GM21515 (cell line): ENCODE data around the gene GAS2L3.
"Not testable (repeated sequence)": the region's sequence is repeated elsewhere in the genome, so short reads cannot be mapped to it uniquely, and the experiment has no call there.

Experiments used
- ATAC-seq: cut with Tn5 transposase; IDR thresholded peaks from one replicate; pipeline ENCODE4 v1.9.1; 2021; ENCODE audit not compliant: unreplicated experiment

GAS2L3 gene

DNA sequence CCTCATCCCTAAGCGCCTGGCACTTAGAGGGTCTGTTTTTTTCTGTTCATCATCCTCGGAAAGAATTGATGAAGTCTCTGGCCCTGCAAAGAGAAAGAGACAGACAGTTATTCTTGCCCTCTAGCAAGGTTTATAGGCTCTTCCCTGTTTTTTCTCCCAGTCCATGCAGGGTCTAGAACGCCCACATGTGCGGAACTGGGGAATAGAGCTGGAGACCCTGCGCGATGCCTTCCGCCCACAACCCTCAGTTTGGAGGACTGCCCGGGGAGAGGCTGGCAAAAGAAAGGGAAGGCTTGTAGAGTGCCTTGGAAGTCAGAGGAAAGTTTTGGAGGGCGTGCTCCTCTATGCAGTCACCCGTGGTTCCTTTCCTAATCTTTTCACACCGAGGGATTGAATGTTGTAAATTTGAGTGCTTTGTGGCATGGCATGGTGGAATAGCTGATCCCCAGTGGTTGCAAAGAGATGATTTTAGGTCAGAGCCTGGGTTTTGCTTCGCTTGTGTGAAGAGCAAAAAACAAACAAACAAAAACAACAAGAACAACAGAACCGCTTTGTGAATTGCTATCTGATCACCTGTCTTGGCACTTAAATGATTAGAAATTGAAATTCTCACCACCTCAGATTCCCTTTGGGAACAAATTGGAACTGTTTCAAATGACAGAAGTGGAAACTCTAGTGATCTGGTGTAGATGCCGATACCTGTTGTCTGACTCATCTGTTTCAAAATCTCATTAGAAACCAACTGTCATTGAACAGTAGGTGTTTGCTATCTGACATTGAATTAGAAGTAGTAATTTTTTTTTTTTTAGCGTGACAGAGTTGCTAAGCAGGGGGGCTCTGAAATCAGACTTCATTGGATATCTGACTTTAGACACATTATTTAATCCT, 947 bp downstream of the GAS2L3 start:
- ATAC-seq = no peak

DNA sequence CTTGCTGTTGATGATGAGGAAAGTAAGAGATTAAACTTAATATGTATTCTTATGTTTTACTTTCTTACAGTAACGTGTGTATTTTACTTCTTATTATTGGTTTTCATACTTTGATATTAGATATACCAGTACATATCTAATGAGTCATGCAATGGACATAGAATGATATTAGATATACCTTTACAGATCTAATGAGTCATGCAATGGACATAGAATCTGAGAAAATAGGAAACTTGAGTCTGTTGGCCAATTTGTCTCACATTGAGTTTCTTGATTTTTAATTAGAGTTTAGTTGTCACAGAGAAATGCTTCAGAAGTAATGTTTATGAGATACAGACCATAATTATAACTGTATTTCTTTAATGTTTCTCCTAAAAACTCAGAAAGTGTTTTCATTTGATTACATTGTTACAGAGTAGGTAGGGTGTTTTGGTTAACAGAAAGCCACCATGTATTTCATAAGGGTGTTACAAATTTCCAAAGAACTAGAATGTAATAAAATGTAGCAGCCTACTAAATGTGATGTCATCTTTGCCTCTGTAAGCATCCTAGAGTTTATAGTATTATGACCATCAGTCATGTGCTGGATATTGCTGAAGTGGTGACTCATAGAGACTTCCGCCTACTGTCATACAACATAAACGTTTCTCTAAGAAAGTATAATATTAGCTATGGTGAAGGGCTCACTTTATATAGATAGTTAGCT, 3.0 kb downstream of the GAS2L3 start:
- ATAC-seq = no peak

DNA sequence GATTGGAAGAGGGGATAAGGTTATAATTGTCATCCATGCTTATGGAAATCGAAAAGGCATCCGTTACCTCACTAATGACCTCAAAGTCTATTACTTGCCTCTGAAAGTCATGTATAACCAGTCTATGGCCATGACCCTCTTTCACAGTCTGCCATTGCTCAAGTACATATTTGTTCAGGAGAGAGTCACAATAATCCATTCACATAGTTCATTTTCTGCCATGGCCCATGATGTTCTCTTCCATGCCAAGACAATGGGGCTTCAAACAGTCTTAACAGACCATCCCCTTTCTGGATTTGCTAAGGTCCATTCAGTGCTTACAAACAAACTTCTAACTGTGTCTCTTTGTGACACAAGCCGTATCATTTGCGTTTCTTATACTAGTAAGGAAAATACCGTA, 5.4 kb downstream of the GAS2L3 start:
- ATAC-seq = no peak

DNA sequence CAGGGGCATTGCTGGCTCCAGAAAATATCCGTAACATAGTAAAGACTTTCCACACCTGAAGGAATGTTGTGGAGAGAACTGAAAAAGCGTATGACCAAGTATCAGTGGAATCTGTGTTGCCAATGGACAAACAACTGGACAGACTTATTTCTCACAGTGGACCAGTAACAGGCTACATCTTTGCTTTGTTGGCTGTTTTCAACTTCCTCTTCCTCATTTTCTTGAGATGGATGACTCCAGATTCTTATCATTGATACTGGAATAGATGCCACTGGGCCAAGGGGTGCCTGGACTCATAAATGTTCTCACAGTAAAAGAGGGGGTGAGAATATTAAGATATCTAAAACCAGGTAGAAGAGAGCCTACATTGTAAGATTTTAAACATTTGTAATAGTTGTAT, 6.4 kb downstream of the GAS2L3 start:
- ATAC-seq = no peak

DNA sequence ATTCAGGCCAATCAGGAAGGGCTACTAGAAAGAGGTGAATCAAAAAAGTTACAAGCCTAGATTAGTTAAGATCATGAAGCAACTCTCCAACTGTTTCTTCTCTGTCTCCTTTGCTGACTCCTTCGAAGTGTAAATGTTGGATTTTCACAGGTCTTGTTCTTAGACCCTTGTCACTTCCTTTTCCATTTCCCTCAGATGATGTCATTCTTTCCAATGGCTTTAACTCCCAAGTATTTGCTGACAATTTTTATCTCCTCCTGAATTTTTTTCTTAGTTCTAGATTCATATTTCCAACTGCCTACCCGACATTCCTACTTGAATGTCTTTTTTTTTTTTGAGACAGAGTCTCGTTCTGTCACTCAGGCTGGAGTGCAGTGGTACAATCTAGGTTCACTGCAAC, 10.8 kb downstream of the GAS2L3 start:
- ATAC-seq = no peak

DNA sequence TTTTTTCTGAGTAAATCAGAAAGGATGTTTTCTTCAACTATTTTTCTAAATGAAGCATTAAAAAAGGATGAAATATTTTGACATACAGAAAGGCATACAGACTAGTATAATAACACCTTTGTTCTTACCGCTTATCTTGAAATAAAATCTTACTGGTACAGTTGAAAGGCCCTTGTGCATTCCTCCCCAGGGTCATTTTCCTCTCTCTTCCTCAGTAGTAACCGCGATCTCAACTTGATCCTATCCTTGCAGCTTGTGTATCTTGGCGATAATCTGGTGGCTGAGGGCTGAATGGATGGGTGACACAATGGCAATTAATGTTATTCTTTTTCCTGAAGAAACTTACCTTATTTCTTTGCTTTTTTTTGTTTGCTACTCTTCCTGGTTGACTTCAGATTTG, 18.5 kb downstream of the GAS2L3 start:
- ATAC-seq = no peak

DNA sequence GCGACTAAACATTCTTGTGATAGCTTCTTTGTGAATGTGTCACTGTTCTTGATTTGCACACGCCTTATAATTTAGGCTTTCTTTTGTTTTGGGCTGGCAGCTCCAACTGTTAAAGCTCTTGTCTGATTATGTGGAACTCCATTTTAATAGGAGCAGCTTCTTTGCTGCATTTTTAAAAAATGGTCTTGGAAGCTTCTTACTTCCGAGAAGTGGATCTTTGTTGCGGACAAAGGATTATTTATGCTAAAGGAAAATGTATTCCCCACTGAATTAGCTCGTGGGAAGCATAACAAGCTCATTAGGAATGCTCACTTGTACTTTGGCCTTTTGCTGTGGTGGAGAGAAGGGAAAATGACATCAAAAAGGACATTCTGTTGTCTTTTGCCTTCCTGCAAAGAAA, 20.0 kb downstream of the GAS2L3 start:
- ATAC-seq = no peak

DNA sequence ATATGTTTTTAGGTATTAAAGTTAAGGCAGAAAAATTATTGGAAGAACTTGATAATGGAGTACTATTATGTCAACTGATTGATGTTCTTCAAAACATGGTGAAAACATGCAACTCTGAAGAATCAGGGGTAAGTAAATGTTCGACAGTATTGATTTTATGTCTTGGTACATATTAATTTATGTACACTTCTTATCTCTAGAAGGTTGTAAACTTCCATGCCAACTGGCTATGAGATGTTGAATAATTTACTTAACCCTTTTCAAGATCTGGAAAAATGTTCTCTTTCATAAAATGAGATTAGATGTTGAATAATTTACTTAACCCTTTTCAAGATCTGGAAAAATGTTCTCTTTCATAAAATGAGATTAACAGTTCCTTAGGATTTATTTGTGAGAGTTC, 28.1 kb downstream of the GAS2L3 start:
- ATAC-seq = no peak

DNA sequence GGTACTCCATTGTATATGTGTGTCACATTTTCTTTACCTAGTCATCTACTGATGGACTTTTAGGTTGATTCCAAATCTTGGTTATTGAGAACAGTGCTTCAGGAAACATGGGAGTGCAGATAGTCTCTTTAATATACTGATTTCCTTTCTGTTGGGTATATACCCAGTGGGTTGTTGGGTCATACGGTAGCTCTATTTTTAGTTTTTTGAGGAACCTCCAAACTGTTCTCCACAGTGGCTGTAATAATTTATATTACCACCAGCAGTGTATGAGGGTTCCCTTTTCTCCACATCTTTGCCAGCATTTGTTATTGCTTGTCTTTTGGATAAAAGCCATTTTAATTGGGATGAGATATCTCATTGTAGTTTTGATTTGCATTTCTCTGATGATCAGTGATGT, 29.5 kb downstream of the GAS2L3 start:
- not testable (repeated sequence) for ATAC-seq

DNA sequence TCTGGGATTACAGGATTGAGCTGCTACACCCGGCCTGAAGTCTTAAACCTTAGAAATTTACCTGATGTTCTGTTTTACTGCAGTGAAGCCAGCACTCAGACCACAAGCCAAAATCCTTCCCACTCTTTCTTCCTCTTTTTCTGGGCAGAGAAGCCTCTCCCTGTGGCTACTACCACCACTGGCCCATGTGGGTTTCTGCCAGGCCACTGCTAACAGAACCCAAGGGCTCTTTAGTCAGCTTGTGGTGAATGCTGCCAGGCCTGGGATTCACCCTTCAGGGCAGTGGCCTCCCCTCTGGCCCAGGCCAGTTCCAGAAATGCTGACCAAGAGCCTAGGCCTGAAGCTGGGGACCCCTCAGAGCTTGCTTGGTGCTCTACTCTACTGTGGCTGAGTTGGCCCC, 35.3 kb downstream of the GAS2L3 start:
- ATAC-seq = no peak

DNA sequence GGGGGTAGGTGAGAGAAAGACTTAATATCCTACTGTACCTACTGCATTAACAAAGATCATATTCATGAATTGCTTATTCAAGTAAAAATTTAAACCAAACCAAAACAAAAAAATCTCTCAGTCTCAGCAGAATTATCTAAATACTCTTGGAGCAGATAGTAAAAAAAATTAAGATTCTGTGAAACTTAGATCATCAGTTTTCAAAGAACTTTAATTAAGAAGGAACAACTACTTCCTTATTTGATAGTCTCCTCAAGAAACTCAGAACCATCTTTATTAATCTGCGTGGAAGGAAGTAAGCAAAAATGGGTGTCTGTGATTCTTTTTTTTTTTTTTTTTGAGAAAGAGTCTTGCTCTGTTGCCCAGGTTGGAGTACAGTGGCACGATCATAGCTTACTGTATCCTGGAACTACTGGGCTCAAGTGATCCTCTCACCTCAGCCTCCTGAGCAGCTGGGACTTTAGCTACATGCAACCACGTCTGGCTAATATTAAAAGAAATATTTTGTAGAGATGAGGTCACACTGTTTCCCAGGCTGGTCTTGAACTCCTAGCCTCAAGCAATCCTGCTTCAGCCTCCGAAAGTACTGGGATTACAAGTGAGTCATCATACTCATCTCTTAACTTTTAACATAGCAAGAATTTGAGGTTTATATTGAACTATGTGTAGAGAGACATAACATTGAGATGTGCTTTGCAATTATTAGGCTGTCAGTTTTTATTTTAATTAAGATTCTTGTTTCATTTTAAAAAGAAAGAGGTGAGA, 37.4 kb downstream of the GAS2L3 start:
- no peak for ATAC-seq

DNA sequence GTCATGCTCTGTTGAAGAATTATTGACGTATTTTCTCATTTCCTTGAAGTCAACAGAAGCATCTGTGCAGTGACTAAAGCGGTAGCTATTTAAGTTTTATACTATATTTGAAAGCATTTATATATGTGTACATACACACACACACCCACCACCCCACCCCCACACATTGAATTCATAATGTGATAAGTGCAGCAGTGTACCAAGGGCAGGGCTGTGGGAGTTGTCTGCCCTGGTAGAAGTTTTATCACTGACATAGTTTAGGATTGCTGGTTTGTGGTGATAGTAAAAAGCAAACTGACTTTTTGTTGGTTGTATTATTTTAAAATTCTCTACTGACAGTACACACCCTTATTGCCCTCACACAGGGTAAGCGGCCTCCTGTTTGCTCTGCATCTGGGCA, 39.1 kb downstream of the GAS2L3 start:
- ATAC-seq = no peak

DNA sequence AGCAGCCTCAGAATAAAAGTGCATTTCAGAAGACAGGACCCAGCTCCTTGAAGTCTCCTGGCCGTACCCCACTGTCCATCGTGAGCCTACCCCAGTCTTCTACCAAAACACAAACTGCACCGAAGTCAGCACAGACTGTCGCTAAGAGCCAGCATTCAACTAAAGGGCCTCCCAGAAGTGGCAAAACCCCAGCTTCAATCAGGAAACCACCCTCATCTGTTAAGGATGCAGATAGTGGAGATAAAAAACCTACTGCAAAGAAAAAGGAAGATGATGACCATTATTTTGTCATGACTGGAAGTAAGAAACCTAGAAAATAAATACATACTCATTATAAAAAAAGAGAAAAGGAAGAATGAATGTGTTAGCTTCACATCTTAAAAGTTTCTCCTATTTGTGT, 51.1 kb downstream of the GAS2L3 start:
- no peak for ATAC-seq

DNA sequence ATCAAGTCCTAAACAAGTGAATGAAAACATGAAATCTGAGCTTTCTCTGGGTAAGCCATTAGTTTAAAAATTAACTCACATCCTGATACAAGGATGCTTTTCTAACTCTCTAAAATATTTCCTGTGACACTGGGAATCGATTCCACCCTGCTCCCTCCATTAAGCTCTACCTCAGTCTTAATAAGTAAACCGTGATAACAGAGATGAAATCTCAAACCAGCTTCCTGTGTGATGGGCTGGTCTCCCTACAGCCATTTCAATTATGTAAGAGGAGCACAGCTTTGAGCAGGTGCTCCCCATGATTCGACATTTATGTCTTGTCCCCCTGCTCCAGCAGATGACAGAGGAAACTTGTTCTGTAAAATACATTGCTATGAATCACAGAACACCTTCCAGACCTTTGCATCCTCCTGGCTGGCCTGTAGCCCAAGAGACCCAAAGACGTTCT, 59.0 kb downstream of the GAS2L3 start:
- ATAC-seq = no peak

DNA sequence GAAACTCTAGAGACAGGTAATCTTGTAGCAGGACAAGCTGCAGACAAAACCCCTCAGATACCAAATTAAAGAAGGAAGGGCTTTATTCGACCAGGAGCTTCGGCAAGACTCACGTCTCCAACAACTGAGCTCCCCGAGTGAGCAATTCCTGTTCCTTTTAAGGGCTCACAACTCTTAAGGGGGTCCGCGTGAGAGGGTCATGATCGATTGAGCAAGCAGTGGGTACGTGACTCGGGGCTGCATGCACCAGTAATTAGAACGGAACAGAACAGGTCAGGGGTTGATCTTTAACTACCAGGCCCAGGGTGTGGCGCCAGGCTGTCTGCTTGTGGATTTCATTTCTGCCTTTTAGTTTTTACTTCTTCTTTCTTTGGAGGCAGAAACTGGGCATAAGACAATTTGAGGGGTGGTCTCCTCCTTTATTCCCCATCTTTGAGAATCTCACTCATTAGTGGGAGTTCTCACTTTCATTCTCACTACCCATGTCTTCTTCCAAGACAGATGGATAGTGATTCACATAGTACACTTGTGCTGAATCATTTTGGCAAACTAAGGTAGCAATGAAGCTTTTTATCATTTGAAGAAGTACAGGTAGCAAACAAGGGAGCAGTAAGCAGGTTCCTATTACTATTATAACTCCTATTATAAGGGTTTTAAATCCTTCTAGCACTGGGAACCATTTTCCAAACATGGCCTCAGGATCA, 59.8 kb downstream of the GAS2L3 start:
- not testable (repeated sequence) for ATAC-seq

DNA sequence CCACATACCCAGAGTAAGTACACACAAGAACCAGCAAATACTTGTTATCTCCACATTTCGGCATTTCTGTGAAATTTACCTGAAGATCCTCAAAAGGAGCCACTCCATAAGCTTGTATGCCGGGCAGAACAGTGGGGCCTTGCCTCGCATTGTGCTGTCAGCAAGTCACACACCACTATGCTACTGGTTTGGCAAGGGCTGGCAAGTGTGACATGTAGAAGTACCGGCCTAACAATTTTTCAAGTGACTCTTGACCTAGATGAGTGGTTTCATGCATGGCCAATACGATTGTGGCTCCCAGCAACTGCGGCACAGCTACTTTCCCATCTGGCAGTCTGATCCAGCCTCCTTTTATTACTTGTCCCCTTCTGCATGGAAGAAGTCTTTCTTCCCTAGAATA, 69.8 kb downstream of the GAS2L3 start:
- ATAC-seq = no peak

DNA sequence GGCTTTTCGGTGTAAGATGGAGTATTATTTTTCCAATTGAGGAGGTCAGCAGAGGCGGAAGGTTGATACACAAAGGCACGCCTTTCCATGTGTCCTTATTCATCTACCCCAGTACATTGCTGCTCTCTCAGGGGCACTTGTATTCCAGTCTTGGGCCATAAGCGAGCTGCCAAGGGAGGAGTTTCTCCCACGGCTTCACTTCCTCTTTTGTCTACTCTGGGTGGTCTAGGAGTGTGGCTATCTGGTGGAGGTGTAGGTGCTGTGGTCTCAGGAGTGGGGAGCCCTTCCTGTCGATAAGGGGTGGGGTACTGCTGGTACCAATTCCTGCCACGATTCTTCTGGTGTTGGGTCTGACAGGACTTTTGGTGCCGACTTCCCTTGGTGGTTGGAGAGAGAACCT, 73.4 kb downstream of the GAS2L3 start:
- ATAC-seq = no peak

DNA sequence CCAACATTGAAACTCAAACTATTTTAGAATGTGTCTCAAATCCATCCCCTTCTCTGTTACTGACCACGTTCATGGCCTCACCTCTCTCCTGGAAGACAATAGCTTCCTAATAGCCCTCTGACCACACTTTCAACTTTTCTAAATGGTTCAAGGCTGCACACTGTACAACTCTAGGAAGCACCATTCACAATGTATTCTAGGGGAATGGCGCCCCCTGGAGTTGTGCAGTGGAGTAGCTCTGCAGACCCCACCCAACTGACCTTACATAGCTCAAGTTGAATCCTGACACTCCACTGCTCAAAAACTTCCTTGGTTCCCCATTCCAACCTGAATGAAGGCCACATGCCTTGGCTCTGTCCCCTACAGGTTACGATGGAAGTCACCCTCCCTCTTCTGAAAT, 77.6 kb downstream of the GAS2L3 start:
- ATAC-seq = no peak

DNA sequence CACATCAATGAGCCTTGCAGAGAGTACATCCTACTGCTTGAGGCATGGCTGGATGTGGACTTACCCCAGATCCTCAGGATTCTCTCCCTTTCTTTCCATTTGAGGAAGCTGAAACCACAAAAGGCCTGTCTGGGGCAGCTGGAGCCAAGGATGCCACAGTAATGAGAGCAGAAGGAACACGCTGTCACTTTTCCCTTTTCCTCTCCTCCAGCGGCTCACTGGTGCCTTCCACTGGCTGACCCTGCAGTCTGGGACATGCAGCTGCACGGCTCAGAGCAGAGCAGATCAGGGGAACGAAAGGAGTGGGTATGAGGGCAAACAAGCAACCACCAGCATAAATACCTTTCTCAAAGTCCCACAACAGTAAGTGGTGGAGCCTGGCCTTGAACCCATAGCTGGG, 78.2 kb downstream of the GAS2L3 start:
- no peak for ATAC-seq

DNA sequence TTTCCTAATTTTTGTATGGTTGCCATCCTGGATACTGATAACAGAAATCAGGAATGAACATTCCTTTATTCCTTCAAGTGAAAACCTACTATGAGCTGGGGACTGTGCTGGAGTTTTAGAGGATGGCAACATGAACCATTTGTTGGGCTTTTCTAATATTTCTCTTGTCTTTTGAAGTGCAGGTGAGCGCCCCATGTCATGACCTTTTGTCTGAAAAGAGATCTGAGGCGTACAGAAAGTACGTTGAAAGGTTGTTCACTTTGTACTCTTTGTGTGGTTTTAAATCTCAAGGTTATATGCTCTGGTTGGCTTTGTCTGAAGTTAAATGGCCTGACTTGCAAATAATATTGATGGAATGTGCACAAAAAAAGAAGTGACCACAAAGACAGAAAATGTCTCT, 79.0 kb downstream of the GAS2L3 start:
- ATAC-seq = no peak

DNA sequence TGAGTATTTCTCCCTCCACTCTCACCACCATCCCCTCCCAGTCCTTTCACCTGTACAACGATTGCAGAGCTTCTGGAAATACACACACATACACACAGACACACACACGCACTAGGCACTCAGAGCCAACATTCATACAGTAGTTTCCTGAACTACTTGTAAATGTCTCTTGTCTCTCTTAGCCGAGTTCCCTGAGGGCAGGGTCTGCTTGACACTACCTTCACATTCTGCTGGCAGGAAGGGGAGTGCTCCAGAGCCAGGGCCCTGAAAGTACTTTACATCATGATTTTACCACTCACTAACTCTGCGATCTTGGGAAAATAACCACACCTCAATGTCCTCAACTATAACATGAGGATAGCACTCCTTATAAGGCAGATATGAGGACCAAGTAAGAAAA, 82.7 kb downstream of the GAS2L3 start:
- ATAC-seq = no peak
